Pancreas (tissue), 10 donors: ENCODE data around the gene SLC35F5. TPM values are rescaled to one million over a fixed set of nuclear protein-coding genes. Genes with fewer than 3 reads are reported as not detected.

Experiments used
- ATAC-seq, 4 donors: fragments of 200-7000 bp; cut with Tn5 transposase; one replicate each; pipeline versions ENCODE4 v1.8.0 to v1.9.1; 2020; ENCODE audit warnings: mild to moderate bottlenecking in 4 of 4, moderate library complexity in 4 of 4
- DNase-seq, 6 donors: peaks; one replicate each; pipeline ENCODE4 v3.0.0-alpha.2; 2020
- FAIRE-seq: peaks from 2 replicates; lab custom pipeline; 2012; peaks lifted over from hg19 to GRCh38; lab: Jason Lieb, UNC
- H3K27ac ChIP-seq, 4 donors: fragments of 200-600 bp; sonication (generic); 1 replicate in 3 of 4; 2 replicates in 1 of 4; pipeline versions ENCODE4 v1.5.0 to v1.8.0; 2020
- H3K27me3 ChIP-seq, 4 donors: fragments of 200-600 bp; one replicate each; pipeline ENCODE4 v1.8.0; 2021
- H3K36me3 ChIP-seq, 3 donors: fragments of 200-600 bp; sonication (generic) in 1 of 3; one replicate each; pipeline versions ENCODE4 v1.5.0 to v1.8.0; 2020 to 2021
- H3K4me1 ChIP-seq, 3 donors: fragments of 200-600 bp; one replicate each; pipeline ENCODE4 v1.8.0; 2021
- H3K4me3 ChIP-seq, 4 donors: fragments of 200-600 bp; sonication (generic) in 2 of 4; one replicate each; pipeline versions ENCODE4 v1.5.0 to v1.8.0; 2020 to 2021
- H3K9me3 ChIP-seq, 4 donors: fragments of 200-600 bp; one replicate each; pipeline ENCODE4 v1.8.0; 2021
- CTCF ChIP-seq, 4 donors: fragments of 200-600 bp; sonication (generic) in 3 of 4; IDR thresholded peaks; one replicate each; pipeline versions ENCODE4 v1.5.0 to v1.8.0; 2021; ENCODE audit warnings: antibody characterized with exemption in 4 of 4
- WGBS, 2 donors: extraction: QIAGEN DNeasy Blood & Tissue Kit; methylation state at CpG; one replicate each; pipeline ENCODE4 v1.1.7; 2013; 5-methylcytosine and 5-hydroxymethylcytosine counted together
- intact Hi-C, 3 donors: fragments of 100-400 bp; cut with DNase I; formaldehyde crosslinking; loops; one replicate each; pipeline versions ENCODE4 v1.11.1 to v1.14.2; 2022
- polyA plus RNA-seq, 2 donors: library from polyadenylated mRNA; stranded (reverse); fragments of 200-250 nt; gene quantifications; one replicate each; pipeline ENCODE4 v1.2.3, GENCODE V29; 2013
- total RNA-seq, 6 donors: library from RNA; stranded (reverse); fragmentation: NEBNext Ultra II Directional in 4 of 6; extraction: Animal tissue kit (Norgen Biotek cat#: 25700) in 4 of 6; gene quantifications; one replicate each; pipeline versions ENCODE4 v1.2.1 to v1.2.4, GENCODE V29; 2021 to 2023
- donor health status: healthy with polysubstance abuse.
- donor health status: DM: no; HTN: no; CAD: no; lungs with moderate emphysema.
- donor health status: DM: no; HTN: no; CAD: no.
- donor health status: control.
- donor health status: control.
- donor health status: Bipolar disorder and iron deficiency.
- donor health status: DM: yes; HTN: yes; CAD: no.
- donor health status: DM: no; HTN: no; CAD: no.
- donor health status: DM: no; HTN: no; CAD: no.
- donor health status: DM: yes; HTN: yes; CAD: no.

Gene SLC35F5
- total and polyA plus RNA-seq, 8 donors = 12.6 to 58.6 (median 39.1) TPM

GRCh38 chr2:113724010-113724409 is 32.4 kb downstream of the SLC35F5 start:
- no peak for TF ChIP-seq CTCF (IDR thresholded peaks at IDR 0.05)
- 73 to 84% methylated on average over 3 of the region's 3 CpGs for WGBS, 2 donors
- Histone ChIP-seq H3K4me1 (no peaks in the 10 kb centered on the region), H3K36me3 (peaks cover 0 to 18% (median 6%) of the 10 kb centered on the region in 3 donors), H3K27ac (no peak overlapping the region), H3K27me3 (no peaks in the 10 kb centered on the region), H3K4me3 (no peak overlapping the region), H3K9me3 (no peaks in the 10 kb centered on the region)
- DNase-seq (no peak), ATAC-seq (no peak), FAIRE-seq (peak; percentile 43)
- intact Hi-C loops = no loop called here

GRCh38 chr2:113723411-113723810 is 33.0 kb downstream of the SLC35F5 start:
- no peaks in the 10 kb centered on the region for H3K27me3 ChIP-seq
- H3K4me3 ChIP-seq = no peak overlapping the region
- peaks cover 0 to 12% (median 6%) of the 10 kb centered on the region in 3 donors for H3K36me3 ChIP-seq
- no peak for ATAC-seq
- H3K27ac ChIP-seq = no peak overlapping the region
- H3K4me1 ChIP-seq = no peaks in the 10 kb centered on the region
- WGBS, 2 donors = 59 to 60% methylated on average over 1 of the region's 1 CpG
- no peak for DNase-seq
- intact Hi-C loops = no loop called here
- no peak for FAIRE-seq
- no peaks in the 10 kb centered on the region for H3K9me3 ChIP-seq
- TF ChIP-seq CTCF (IDR thresholded peaks at IDR 0.05) = no peak

GRCh38 chr2:113720167-113720566 is 36.3 kb downstream of the SLC35F5 start:
- TF ChIP-seq CTCF (IDR thresholded peaks at IDR 0.05) = peak in 2 of 4 donors; percentile 14 to 15
- DNase-seq = no peak
- H3K27me3 ChIP-seq = no peaks in the 10 kb centered on the region

GRCh38 chr2:113716291-113716690 is 40.2 kb downstream of the SLC35F5 start:
- no peak for TF ChIP-seq CTCF (IDR thresholded peaks at IDR 0.05)
- FAIRE-seq (no peak), ATAC-seq (no peak), DNase-seq (no peak)
- 85 to 88% methylated on average over 3 of the region's 3 CpGs for WGBS, 2 donors
- Histone ChIP-seq H3K27ac (no peak overlapping the region), H3K36me3 (peaks cover 0 to 26% (median 4%) of the 10 kb centered on the region in 3 donors), H3K4me1 (no peaks in the 10 kb centered on the region), H3K27me3 (no peaks in the 10 kb centered on the region), H3K9me3 (no peaks in the 10 kb centered on the region), H3K4me3 (no peak overlapping the region)
- intact Hi-C loops = no loop called here

More at GRCh38 chr2:113720167-113720566, 36.3 kb downstream of the SLC35F5 start:
- Histone ChIP-seq H3K36me3 (peaks cover 0 to 27% (median 10%) of the 10 kb centered on the region in 3 donors), H3K27ac (no peak overlapping the region), H3K9me3 (no peaks in the 10 kb centered on the region), H3K4me3 (no peak overlapping the region), H3K4me1 (no peaks in the 10 kb centered on the region)
- intact Hi-C loops = no loop called here
- WGBS, 2 donors = 61 to 66% methylated on average over 3 of the region's 3 CpGs
- ATAC-seq = peak in 3 of 4 donors; percentile 35 to 46 (median 38)
- peak; percentile 65 for FAIRE-seq

GRCh38 chr2:113712941-113713340 is 43.5 kb downstream of the SLC35F5 start:
- DNase-seq (no peak), ATAC-seq (no peak), FAIRE-seq (no peak)
- intact Hi-C loops = no loop called here
- peaks cover 0 to 26% (median 4%) of the 10 kb centered on the region in 3 donors for H3K36me3 ChIP-seq
- H3K27me3 ChIP-seq = no peaks in the 10 kb centered on the region
- no peak for TF ChIP-seq CTCF (IDR thresholded peaks at IDR 0.05)
- H3K27ac ChIP-seq = no peak overlapping the region
- H3K4me1 ChIP-seq = no peaks in the 10 kb centered on the region
- H3K4me3 ChIP-seq = no peak overlapping the region
- WGBS, 2 donors = 93 to 96% methylated on average over 2 of the region's 2 CpGs
- no peaks in the 10 kb centered on the region for H3K9me3 ChIP-seq
